Tongue (tissue), 2 donors: ENCODE results near the gene NCAN. TPM values are rescaled to one million over a fixed set of nuclear protein-coding genes. Genes with fewer than 3 reads are reported as not detected.

ENCODE experiments used
- DNase-seq: peaks from one replicate; pipeline ENCODE4 v3.0.0-alpha.2; 2015
- total RNA-seq: library from RNA; depleted of rRNA; stranded (reverse); fragments of >200 nt; gene quantifications from one replicate; pipeline ENCODE4 v1.2.3, GENCODE V29; 2014

The NCAN gene
- total RNA-seq, 1 donor from 2014 or later: under 0.01 TPM

DNA sequence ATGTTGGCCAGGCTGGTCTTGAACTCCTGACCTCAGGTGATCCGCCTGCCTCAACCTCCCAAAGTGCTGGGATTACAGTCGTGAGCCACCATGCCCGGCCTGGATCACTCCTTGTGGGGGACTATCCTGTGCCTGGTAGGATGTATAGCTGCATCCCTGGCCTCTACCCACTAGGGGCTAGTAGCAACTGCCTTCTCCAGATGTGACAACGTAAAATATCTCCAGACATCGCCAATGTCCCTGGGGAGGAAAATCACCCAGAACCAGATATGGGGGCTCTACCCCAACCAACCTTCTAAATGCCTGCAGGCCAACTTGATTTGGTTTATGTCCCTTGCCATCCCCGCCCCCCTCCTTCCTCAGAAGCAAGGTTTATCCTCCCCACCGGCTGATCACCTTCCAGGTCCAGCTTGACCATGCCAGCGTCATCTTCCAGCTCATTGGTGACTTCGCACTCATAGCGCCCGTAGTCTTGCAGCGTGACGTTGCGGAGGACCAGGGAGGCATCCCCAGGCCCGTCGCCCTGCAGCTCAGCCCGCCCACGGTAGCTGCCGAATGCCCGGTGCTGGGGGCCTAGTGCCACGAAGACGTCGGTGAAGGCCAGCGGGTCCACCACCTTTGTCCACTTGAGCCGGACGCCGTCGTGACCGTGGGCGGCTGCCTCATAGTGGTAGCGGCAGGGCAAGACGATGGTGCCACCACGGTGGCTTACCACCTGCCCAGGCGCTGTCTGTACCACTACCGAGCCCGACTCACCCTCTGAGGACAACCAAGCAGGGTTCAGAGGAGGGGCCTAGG, 48.9 kb downstream of the NCAN start:
- DNase-seq: no peak

- DNase-seq: peak; percentile 39
These were observed 49.8 kb downstream of the NCAN start for GRCh38 chr19:19261350-19262189.

DNA sequence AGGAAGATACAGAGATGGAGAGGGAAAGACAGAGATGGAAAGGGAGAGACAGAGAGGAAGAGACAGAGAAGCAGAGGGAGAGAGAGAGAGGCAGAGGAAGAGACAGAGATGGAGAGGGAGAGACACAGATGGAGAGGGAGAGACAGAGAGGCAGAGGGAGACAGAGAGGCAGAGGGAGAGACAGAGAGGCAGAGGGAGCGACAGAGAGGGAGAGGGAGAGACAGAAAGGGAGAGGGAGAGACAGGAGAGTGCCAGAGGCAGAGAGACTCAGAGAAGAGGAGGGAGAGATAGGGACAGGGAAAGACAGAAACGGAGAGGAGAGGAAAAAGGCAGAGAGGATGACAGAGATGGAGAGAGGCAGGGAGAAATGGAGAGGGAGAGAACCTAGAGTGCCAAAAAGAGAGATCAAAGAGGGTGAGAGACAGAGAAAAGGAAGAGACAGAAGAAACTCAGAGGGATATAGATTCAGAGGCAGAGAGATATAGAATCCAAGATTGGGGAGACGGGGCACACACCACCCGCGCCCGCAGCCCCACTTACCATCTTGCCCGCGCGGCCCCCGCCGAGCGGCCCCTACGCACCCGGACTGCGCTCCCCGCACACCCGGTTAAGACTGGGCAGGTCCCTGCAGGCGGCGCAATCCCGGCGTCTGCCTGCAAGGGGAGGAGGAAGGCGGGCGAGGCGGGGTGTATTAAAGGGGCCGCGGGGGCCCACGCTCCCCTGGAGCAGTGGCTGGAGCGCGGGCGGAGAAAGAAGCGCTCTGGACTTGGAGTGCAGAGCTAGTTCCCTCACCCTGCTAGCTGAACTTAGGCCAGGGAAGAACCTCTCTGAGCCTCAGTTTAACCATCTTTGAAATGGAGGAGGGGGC, 50.7 kb downstream of the NCAN start:
- no peak for DNase-seq

- DNase-seq: no peak
These were observed 52.2 kb downstream of the NCAN start for GRCh38 chr19:19263886-19264487.

DNA sequence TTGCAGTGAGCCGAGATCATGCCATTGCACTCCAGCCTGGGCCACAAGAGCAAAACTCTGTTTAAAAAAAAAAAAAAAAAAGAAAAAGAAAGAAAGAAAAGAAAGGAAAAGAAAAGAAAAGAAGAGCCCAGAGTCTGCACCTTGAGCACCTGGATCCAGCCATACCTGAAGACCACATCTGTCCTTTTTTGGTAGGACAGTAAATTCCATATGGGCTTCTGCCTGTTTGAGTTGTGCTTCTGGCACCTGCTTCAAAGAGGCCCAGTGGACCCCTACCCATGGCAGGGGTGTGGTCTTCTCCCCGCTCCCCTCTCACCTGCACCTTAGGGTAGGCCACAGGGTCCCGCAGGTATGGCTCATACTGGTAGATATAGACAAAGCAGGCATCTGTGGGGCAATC, 55.5 kb downstream of the NCAN start:
- no peak for DNase-seq

DNA sequence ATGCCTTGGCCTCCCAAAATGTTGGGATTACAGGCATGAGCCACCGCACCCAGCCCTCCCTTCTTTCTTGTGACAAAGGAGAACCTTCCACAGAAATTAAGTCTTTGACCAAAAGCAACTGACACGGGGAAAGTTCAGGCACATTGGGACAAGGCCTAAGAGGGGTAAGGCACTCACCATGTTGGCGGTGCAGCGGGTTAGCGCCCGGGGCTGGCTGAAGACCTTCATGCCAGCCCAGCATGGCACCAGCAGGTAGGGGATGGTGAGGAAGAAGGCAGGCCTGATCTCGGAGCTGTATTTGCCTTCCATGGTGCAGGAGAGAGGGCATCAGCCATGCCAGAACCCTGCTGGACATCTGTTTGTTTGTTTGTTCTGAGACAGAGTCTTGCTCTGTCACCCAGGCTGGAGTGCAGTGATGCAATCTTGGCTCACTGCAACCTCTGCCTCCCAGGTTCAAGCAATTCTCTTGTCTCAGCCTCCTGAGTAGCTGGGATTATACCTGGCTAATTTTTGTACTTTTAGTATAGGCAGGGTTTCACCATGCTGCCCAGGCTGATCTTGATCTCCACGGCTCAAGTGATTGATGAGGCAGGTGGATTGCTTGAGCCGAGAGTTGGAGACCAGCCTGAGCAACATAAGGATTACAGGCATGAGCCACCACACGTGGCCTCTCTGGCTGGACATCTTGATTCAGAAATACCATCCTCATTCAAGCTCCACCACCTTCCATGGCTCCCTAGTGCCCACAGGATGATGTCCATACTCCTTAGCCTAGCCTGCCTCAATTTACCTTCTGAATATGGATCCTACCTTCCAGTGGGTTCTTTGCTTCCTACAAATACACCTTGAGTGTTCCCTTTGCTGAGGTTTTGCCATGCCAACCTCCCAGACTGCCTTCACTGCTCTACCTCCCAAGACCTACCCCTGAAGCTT, 57.0 kb downstream of the NCAN start:
- DNase-seq: no peak

DNA sequence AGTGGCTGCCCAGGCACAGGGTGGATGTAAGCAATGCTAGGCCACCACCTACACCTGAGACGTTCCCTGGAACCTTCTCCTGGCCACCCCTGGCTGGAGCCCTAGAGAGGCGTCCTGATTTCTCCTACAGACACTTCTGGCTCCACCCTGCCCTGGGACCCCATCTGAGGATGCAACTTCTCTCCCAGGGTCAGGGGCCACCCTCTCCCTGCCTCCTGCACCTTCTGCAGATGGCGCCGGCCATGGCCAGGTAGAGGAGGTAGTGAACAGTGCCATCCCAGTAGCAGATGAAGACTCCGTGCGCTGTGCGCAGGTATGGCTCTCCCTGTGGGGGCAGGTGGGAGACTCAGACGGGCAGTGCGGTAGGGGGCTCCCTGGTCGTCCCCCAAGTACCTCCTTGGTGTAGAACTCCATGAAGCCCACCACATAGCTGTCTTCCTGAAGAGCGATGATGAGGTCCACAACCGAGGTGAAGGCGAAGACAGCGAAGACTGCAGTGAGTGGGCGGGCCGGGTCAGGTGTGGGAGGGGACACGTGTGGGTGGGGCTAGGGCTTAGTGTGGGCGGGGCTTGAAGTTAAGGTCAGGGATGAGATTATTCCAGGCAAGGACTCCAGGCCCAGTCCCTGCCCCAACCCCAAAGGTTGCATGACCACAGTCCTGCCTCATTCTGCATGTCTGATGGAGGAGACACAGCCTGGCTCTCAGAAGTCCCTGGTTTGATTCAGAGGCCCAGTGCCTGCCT, 58.4 kb downstream of the NCAN start:
- no peak for DNase-seq

- no peak for DNase-seq
These were observed 59.2 kb downstream of the NCAN start for GRCh38 chr19:19270749-19271571.

- DNase-seq: no peak
These were observed 60.3 kb downstream of the NCAN start for GRCh38 chr19:19271828-19272599.

DNA sequence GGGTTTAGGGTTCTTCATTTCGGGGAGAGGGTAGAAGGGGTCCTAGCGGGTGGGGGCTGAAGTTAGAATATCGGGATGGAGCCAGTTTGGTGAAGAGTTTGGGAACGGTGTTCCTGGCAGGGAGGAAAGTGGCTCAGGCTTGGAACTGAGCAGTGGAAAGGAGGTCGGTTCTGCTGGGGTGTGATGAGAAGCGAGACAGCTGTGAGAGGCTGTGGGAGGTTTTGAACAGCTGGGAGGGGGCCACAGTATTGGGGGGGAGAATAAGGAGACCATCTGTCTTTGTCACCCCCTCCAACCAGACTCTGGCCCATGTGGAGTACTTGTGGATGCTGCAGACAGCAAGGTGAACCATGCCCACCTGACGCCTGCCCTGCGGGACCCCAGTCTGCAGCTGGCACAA, 62.4 kb downstream of the NCAN start:
- DNase-seq: peak; percentile 87

- DNase-seq: peak; percentile 36
These were observed 63.2 kb downstream of the NCAN start for GRCh38 chr19:19274716-19275565.

DNA sequence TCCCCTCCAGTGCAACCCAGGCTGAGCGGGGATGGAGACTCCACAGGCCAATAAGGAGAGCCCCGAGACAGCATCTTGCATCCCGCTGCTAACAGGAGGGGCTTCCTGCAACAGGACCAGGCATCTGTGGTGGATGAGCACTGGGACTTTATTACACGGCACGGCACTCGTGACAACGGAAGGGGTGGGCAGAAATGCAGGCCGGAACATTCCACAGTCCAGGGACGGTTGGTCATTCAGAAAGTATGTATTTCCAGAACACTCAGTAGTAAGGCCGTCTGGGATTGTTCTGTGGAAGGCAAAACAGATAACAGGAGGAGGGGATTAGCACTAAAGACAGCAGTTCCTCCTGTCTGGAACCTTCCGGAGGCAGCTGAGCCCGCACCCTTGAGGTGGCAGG, 64.6 kb downstream of the NCAN start:
- no peak for DNase-seq

- no peak for DNase-seq
These were observed 65.1 kb downstream of the NCAN start for GRCh38 chr19:19276851-19277250.

GRCh38 chr19:19278315-19278714, 66.6 kb downstream of the NCAN start:
- DNase-seq: peak; percentile 17

DNA sequence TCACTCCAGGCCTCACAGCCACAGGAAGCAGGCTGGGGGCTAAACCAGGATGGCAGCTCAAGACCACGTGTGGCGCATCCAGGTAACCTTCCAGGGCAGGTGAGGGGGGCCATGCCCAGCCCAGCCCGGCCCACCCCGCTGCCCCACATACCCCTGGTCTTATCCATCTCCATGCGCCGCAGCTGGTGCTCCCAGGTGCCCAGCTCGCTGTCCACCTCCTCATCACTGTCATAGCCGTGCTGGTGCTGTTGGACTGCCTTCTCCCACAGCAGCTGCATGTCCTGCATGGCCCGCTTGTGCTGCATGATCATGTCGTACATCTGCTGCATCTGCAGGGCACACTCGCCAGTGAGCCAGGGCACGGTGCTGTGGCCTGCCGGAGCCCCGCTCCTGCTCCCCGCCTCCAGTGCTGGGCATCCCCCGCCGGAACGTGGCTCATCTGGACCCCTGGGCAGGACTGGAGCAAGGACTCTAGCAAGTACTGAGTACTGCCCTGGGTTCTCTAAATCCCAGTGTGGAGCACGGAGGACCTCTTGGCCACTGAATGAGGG, 67.4 kb downstream of the NCAN start:
- DNase-seq: no peak

- no peak for DNase-seq
These were observed 68.1 kb downstream of the NCAN start for GRCh38 chr19:19279853-19280252.

GRCh38 chr19:19280561-19280960, 68.8 kb downstream of the NCAN start:
- DNase-seq: peak; percentile 85
